NCI-H526 (cell line): ENCODE measurements around the gene SPAG16.

ENCODE experiments used
- DNase-seq, 2 experiments: peaks; one replicate each; lab custom pipeline; 2025; lab: John Stamatoyannopoulos, UW

SPAG16 gene

DNA sequence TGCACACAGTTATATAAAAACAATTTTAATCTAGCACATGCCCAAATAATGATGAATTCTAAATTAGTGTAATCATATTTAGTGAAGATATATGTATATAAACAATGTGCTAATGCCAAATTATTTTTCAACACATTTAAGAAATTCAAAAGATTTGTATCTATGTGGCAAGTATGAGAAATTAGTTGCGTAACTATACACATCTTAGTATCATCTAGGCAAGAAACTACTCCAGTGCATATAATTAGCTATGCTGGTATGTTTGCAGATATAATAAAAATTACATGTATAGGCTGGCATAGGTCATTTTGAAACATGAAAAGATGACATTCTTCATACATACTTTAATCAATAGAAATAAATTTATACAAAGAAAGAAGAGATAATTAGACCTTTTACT lies 874.6 kb downstream of the SPAG16 start:
- no peak for DNase-seq

- DNase-seq = no peak
Observed at GRCh38 chr2:214169281-214169680, 885.0 kb downstream of the SPAG16 start.

DNA sequence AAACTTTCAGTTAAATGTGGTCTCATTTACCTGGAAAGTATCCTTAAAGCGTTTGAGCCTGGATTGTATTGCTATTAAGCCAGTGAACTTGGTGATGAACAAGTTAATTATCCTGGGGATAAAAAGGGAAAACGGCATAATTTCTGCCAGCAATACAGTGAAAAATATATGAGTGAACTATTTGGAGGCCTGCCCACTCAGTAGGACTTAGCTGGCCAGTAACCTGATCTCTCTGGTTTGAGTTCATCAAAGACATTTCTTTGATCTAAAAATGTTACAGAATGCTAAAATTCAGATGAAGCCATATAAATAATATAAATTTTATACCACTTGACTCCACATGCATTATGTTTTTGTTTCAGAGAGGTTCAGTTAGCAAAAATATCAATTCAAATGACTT lies 885.5 kb downstream of the SPAG16 start:
- no peak for DNase-seq

- no peak for DNase-seq
Observed at GRCh38 chr2:214174563-214174962, 890.3 kb downstream of the SPAG16 start.

GRCh38 chr2:214180071-214180470 lies 895.8 kb downstream of the SPAG16 start:
- no peak for DNase-seq

DNA sequence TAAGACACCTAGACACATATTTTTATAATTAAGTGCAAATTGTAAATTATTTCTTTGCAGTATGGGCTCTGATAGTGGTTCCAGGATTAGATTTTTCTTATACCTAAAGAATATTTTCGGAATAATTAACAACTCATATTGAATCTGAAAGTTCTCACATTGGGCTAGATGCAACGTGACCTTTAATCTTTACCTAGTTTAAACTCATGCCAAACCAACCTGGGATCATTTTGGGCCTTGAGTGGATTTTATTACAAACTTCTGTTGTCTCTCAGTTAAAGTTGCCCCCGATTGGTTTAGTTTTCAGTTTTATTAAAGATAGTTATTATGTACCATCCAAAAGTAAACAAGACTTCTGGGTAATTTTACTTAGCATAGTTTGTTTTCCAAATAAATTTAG lies 896.4 kb downstream of the SPAG16 start:
- no peak for DNase-seq

- DNase-seq = no peak
Observed at GRCh38 chr2:214184461-214184860, 900.2 kb downstream of the SPAG16 start.

- DNase-seq = no peak
Observed at GRCh38 chr2:214185546-214185945, 901.3 kb downstream of the SPAG16 start.

- DNase-seq = no peak
Observed at GRCh38 chr2:214192711-214193110, 908.4 kb downstream of the SPAG16 start.

GRCh38 chr2:214193943-214194342 lies 909.7 kb downstream of the SPAG16 start:
- DNase-seq = no peak

DNA sequence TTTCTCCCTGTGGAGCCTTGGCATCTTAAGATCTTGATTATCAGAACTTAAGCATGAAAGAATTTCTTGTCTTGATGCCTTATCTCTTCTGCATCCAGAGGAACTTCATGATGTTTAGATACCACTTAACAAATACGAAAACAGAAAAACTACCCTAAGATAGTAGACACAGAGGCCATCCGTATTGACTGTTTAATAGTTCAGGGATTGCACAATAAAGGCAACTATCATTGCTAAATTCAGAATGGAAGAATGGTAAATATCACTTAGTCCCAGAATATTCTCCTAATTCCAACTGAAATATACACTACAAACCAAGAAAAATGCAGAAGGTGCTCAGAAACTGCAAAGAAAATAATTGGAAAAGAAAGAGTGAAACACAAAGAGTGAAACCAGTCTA lies 912.0 kb downstream of the SPAG16 start:
- no peak for DNase-seq

- no peak for DNase-seq
Observed at GRCh38 chr2:214201892-214202291, 917.6 kb downstream of the SPAG16 start.

DNA sequence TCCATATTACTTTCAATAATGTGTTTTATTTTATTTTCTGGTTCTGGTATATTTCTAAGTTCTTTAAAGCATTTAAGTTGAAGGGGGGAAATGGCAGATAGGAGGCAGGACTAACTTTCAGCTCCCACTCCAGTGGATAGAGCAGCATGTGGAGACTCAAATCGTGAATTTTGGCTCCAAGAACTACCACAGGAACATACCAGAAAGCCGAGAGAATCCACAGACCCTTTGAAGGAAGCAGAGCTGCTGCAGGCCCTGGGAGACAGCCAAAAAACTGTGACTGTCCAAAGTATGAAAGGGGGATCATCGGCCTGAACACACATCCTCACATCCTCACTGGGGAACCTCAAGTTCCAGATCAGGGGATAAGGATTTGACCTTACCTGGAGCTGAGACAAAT lies 919.0 kb downstream of the SPAG16 start:
- DNase-seq = no peak

DNA sequence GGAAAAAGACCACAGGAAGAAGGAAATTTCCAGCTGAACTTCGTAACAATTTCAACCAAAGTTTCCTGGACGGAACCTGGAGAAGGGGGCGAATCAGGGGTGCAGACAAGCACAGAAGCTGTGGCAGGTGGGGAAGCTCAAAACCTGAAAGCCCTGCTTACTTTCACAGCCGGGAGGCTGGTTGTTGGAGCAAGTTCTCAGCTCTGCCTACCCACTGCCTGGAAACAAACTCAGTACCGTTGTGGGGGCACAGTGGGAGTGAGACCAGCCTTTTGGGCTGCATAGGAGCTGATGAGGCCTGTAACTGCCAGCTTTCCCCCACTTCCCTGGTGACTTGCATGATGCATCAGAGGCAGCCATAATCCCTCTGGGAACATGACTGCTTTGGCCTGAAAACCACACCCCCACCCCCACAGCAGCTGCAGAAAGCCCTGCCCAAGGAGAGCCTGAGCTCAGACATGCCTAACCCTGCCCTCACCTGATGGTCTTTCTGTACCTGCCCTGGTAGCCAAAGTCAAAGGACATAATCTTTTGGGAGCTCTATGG lies 919.6 kb downstream of the SPAG16 start:
- no peak for DNase-seq

DNA sequence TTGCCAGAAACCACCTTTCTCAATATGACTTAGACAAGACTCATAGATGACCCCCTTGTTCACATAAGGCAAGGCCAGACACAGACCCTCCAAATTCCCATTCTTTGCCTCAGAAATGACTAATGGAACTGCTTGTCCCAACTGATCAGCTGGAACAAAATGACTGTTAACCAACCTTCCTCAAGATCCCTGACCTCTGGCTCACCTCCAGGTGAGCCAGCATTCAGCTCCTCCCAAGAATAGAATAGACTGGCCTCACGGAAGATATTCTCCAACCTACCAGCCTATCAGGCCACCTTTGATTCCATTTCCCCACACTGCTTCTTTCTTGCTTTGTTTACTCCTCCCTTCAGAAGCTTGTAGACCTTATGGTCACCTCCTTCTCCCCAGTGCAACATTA lies 930.8 kb downstream of the SPAG16 start:
- DNase-seq = no peak

DNA sequence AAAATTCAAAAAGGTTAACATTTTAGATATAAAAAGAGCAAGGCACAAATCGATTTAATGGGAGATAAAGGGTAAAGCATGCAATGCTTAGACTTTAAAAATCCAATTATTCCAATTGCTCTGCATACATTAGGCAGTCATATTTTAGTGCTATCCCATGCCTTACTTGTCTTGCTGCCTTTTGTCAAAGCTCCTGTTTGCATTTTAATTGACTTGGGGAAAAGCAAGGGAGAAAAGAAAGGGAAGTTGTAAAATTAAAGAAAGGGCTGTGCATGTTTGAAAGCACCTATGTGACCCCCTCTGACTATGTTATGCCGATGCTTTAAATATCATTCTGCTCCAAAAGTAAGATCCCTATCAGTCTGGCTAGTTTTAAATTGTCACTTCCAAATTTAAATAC lies 932.9 kb downstream of the SPAG16 start:
- DNase-seq = no peak

DNA sequence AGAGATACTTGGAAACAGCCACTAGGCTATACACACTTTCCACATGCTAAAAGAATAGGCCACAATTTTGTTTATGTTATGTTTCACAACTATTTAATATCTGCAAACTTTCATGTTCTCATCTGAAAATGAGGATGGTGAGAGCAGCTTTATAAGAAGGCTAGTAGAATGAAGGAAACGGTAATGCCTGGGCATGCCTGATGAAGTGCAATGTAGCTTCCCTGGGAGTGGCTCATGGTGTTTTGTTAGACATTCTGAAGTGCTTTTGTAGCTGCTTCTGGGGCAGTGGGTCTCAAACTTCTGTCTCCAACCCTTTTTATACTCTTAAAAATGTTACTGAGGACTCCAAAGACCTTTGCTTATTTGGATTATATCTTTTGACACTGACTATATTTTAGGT lies 933.3 kb downstream of the SPAG16 start:
- DNase-seq = no peak

- DNase-seq = no peak
Observed at GRCh38 chr2:214220251-214220650, 936.0 kb downstream of the SPAG16 start.

DNA sequence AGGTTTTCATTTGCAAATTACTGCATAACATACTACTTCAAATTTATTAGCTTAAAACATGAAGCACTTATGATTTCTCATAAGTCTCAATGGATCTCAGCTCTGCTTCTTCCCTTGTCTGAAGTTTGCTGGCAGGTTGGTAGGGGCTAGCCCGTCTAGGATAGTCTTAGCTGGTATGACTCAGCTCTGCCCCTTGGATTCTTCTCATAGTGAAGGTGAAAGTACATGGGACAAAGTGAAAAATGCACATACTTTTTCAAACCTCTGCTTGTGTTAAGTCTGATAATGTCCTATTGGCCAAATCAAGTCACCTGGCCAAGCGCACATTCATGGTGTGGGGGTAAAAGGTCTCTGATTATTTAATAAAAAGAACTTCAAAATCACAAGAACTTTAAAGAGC lies 941.8 kb downstream of the SPAG16 start:
- DNase-seq = no peak

DNA sequence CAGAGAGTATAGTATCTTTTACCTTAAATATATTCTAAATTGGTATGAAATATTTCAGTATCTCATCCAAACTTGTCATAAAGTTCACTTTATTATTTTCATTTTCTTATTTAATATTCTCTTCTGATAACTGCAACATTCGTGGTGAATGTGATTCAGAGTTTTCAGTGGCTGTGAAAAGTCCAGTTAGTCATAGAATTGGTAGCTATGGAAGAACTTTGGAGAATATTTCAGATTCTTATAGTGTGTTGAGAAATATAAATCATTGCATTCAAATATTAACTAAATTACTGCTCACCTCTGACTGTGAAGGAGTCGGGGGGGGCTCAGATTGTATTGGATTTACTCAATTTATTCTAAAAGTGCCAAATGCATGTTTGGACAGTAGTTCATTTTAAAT lies 948.0 kb downstream of the SPAG16 start:
- DNase-seq = no peak

- DNase-seq = no peak
Observed at GRCh38 chr2:214233164-214233563, 948.9 kb downstream of the SPAG16 start.

- DNase-seq = no peak
Observed at GRCh38 chr2:214242797-214243196, 958.5 kb downstream of the SPAG16 start.

GRCh38 chr2:214244847-214245246 lies 960.6 kb downstream of the SPAG16 start:
- no peak for DNase-seq

GRCh38 chr2:214246417-214246816 lies 962.2 kb downstream of the SPAG16 start:
- DNase-seq = no peak

DNA sequence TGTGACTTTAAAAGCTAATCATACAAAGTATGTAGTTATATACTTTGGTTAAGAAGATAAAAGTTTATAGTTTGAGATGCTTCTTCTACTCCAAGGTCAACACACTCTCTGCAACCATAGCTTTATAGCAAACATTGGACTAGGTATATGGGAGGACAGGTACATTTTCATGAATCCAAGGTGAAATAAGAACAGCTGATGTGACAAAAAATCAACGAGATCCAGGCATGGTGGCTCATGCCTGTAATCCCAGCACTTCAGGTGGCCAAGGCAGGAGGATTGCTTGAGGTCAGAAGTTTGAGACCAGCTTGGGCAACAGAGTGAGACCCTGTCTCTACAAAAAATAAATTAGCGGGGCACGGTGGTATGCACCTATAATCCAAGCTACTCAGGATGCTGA lies 963.3 kb downstream of the SPAG16 start:
- no peak for DNase-seq
